ENCODE data around the gene CROCC2.

Gene CROCC2

GRCh38 chr2:240893363-240893844 is 12.7 kb upstream of the CROCC2 start:
- no peak for DNase-seq

- DNase-seq: no peak
Observed at GRCh38 chr2:240894006-240894405, 12.1 kb upstream of the CROCC2 start.

GRCh38 chr2:240894836-240895558 is 11.1 kb upstream of the CROCC2 start:
- DNase-seq: no peak

- DNase-seq: no peak
Observed at GRCh38 chr2:240895656-240896388, 10.3 kb upstream of the CROCC2 start, which contains the start of gene MAB21L4. Gene MAB21L4 (minus strand): TSS chr2:240896156. CDS start chr2:240895997, 159 bp downstream.

DNA sequence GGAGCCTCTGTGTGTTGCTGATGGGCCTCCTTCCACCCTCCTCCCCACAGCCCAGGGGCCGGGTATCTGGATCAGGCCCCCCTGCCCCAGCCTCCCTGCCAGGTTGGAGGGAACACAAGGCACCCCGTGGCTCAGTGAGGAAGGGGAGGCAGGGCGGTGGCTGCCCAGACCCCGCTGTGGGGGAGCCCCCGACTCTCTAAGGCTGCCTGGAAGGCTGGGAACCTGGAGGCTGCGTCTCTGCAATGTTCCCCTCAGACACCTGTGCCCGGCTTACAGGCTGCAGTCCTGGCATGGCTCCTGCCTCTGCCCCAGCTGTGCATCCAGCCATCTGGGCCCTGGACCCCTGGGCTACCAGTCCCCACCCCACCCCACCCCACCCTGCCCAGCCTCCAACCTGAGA is 9.7 kb upstream of the CROCC2 start:
- DNase-seq: no peak

- no peak for DNase-seq
Observed at GRCh38 chr2:240896871-240897692, 9.1 kb upstream of the CROCC2 start.

GRCh38 chr2:240898108-240898730 is 7.9 kb upstream of the CROCC2 start:
- DNase-seq: no peak

DNA sequence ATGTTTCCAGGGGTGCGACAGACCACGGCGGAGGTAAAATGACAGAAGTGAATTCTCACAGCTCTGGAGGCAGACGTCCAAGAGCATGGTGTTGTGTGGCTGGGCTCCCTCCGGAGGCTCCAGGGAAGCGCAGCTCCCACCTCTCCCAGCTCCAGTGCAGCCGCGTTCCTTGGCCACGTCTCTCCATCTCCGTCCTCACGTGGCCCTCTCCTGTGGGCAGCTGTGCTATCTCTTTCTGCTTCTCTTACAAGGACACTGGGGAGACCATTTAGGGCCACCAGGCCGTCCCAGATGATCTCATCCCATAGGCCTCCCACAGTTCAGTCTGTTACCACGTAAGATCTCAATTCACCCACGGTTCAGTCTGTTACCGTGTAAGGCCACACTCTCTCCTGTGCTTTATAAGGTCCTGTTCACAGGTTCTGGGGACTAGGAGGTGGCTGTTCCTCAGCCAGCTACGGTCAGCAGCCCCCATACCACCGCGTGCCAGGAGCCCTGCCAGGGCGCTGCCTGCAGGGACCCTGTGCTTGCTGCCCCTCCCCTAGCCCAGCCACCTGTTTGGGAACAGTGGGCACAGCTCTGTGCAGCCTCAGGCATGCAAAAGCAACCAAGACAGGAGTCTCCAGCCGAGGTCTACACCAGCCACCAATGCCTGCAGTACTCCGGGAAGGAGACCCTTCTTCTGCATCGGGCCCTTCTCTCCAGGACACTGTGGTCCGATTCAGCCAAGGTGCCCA is 7.2 kb upstream of the CROCC2 start:
- DNase-seq: no peak

GRCh38 chr2:240899468-240899865 is 6.7 kb upstream of the CROCC2 start:
- DNase-seq: no peak

DNA sequence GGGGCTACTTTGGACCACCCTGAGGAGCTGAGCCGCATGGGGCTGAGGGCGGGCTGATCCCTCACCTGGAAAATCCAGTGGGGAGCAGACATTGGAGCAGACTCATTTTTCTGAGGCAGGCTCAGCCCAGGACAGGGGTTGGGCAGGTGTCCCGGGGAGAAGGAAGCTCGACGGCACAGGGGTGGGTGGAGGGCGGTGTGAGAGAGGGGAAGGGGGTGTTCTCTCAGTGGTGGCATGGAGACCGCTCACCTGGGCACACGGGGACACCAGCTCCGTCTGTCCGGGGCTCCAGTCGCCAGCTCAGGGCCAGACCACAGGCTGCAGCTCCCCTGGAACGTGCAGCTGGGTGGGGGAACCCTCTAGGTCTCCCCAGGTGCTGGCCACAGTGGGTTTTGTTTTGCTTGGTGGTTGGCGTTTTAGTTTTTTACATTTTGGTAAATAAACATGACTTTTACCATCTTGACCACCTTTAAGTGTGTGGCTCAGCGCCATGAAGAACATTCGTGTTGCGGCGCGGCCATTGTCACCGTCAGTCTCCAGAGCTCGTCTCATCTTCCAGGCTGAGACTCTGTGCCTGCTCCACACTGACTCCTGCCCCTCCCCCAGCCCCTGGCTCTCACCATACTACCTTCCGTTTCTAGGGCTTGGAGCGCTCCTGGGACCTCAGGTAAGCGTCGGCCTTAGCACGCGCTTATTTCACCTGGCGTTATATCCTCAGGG is 5.8 kb upstream of the CROCC2 start:
- DNase-seq: no peak

DNA sequence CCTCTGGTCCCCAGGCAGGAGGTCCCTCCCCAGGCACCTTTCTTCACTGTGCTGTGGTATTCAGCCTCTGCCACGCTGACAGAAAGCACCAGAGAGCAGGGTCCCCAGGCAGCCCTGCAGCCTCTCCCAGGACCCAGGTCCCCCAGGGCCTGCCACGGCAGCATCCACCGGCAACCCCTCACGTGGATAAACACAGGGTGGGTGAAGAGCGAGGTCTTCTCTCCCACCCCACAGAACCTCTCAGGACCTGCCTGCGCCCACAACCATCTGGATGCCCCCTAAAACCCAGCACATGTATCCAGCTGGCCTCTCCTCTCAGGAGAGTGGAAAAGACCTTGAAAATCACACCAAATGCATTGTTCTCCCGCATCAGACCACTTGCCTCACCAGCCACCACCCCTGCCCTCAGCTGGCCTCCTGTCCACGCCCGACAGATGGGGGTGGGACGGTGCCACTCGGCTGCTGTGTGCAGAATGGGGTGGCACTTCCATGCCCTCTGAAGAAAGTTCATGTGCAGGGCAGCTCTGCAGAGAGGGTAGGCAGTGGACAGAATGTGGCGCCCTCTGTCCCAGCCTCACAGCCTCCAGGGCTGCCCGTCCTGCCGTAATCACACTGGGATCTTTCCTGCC is 4.0 kb upstream of the CROCC2 start:
- no peak for DNase-seq

GRCh38 chr2:240902615-240903041 is 3.5 kb upstream of the CROCC2 start:
- DNase-seq: no peak

DNA sequence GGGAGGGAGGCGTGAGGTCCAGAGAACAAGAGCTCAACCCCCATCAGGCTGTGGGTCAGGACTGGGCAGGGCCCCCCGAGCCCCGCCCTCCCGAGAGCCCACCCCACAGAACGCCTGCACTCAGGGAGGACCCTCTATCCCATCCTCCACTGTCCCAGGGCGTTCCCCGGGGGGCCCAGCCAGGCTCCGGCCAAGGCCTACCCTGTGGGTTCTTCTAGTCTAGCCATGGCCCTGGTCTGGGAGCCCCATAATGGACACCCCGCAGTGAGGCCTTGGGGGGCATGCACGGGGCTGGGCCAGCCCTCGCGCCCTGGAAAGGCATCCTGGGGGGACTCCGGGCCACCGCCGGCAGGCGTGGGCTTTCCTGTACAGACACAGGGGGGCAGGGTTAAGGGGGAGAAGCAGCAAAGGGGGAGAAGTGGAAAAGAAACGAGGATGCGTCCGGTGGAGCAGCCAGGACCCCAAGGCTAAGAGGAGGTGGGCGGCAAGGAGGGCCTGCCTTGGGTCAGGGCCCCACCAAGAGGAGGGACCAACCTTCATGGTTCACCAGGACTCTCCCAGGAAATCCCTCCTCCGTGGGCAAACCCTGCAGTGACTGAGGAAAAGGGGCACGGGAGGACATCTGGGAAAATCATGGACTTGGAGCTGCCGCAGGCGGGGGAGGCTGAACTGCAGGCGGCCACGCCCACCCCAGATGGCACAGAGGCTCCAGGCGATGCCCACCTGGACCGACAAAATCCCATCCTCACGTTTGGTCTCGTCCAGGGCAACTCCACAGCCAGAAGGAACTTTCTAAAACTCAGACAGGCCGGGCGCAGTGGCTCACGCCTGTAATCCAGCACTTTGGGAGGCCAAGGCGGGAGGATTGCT is 2.7 kb upstream of the CROCC2 start:
- DNase-seq: no peak

DNA sequence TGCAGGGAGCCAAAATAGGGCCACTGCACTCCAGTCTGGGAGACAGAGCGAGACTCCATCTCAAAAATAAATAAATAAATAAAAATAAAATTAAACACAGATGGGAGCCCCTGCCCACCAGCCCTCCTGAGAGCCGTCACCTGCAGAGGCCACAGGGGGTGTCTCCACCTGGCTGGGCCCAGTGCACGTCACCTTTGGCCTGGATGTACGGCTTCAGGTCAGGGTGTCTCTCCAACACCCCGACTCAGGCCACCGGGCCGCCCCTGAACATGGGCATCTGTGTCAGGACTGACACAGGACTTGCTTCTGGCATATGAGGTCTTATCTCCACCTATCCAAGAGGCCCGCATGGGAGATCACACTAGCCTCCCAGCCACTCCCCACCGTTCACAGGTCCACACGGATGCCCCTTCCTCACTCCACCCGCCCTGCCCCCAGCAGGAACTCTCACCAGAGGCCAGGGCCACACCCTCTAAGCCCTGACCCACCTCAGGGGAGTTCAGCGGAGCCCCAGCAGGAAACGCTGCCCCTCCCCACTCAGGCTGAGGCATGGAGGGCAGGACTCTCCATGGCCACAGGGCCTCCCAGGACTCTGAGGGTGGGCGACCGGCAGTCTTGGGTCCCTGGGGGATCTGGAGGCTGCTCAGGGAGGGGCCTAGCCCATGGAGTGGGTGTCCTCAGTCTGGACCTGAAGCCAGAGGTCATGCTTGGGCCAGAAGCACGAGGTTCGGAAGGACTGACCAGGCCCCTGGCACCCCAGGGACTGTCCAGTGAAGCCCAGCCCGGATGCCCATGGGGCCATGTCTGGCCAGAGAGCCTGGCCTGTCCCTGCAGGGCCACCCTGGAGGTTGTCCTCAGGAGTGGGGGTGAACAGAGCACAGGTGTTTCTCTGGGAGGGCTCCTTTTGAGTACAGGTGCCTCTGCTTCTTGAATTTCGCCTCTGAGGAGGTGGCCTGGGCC is 1.6 kb upstream of the CROCC2 start:
- DNase-seq: no peak

- DNase-seq: no peak
Observed at GRCh38 chr2:240905176-240905781, 857 bp upstream of the CROCC2 start.

- DNase-seq: no peak
Observed at GRCh38 chr2:240906911-240907590, 915 bp downstream of the CROCC2 start.

GRCh38 chr2:240909216-240909974 is 3.3 kb downstream of the CROCC2 start:
- DNase-seq: no peak
